Gastroesophageal sphincter (tissue), 3 donors: ENCODE results near the gene GLB1L2.

Experiments used
- EP300 ChIP-seq: sonication (generic); formaldehyde crosslinking; IDR thresholded peaks from one replicate; pipeline ENCODE4 v1.6.1; 2017; ENCODE audit warnings: antibody characterized with exemption, mild to moderate bottlenecking
- POLR2A ChIP-seq, 2 donors: fragments of 450-650 bp; IDR thresholded peaks; one replicate each; pipeline ENCODE4 v1.6.1; 2017; ENCODE audit warnings: antibody characterized with exemption in 2 of 2, mild to moderate bottlenecking in 2 of 2, moderate library complexity in 1 of 2
- POLR2AphosphoS5 ChIP-seq: sonication (generic); formaldehyde crosslinking; IDR thresholded peaks from one replicate; pipeline ENCODE4 v1.6.1; 2017; ENCODE audit warnings: antibody characterized with exemption
- TF ChIP-seq, protein P1 (sequence below), 4 experiments: fragments of 200-600 bp in 2 of 4; fragments of 450-650 bp in 2 of 4; sonication (generic) in 1 of 4; IDR thresholded peaks; one replicate each; pipeline ENCODE4 v1.5.1; 2017 to 2019; ENCODE audit warnings: antibody characterized with exemption in 4 of 4, mild to moderate bottlenecking in 2 of 4, moderate library complexity in 2 of 4

DNA sequence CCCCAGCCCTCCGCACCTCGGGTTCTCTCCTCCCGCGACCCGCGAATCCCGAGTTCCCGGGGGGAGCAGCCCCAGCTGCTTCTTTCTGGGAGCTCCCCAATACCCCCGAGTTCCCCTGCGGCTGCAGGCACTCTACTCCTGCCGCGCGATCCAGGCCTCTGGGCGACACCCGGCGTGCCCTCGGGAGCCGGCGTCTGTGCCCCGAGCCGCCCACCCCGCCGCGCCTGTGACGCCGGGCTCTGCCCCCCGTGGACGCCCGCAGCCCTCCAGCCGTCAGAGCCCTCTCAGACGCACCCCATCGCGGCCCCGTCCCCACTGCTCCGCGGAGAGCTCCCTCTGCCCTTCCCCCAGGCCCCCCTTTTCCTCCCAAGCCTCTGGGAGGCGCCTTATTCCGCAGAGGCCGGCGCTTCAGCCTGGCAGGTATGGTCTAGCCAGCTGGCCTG, 422 bp downstream of the GLB1L2 start:
- TF ChIP-seq, protein P1, sequence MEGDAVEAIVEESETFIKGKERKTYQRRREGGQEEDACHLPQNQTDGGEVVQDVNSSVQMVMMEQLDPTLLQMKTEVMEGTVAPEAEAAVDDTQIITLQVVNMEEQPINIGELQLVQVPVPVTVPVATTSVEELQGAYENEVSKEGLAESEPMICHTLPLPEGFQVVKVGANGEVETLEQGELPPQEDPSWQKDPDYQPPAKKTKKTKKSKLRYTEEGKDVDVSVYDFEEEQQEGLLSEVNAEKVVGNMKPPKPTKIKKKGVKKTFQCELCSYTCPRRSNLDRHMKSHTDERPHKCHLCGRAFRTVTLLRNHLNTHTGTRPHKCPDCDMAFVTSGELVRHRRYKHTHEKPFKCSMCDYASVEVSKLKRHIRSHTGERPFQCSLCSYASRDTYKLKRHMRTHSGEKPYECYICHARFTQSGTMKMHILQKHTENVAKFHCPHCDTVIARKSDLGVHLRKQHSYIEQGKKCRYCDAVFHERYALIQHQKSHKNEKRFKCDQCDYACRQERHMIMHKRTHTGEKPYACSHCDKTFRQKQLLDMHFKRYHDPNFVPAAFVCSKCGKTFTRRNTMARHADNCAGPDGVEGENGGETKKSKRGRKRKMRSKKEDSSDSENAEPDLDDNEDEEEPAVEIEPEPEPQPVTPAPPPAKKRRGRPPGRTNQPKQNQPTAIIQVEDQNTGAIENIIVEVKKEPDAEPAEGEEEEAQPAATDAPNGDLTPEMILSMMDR (IDR thresholded peaks at IDR 0.05) = peak in 1 of 4 experiments; percentile 30
- TF ChIP-seq POLR2AphosphoS5 = no peak
- TF ChIP-seq POLR2A (IDR thresholded peaks at IDR 0.05) = no peak
- TF ChIP-seq EP300 = no peak
